NCI-H1436 treated with DMSO at 0.1 percent for 48 hours (cell line): ENCODE measurements around the gene DTHD1.

Experiments used
- DNase-seq: peaks from one replicate; lab custom pipeline; 2025; lab: John Stamatoyannopoulos, UW

Gene DTHD1

DNA sequence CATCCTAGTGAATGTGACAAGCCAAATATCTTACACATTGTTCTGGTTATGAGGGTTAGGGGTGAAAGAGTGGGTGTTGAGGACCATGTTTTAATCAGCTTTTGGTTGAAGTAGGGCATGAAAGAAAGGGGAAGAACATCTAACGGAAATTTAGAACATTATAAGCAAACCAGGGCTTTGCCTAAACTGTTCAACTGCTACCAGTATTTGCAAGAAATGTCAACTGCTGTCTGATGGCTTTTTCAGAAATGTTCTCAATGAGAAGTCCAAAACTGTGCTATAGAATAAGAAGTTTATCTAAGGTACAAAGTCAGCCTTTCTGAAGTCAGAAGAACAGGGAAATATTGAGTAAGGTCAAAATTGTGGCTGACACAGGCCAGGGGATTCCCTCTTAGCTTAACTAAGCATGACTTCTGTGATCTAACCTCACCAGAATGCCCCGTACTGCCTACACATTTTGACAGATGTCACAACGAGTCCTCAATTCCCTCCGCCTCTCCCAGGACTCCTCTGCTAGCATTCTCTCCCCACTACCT lies 67.1 kb downstream of the DTHD1 start:
- DNase-seq, result no peak

DNA sequence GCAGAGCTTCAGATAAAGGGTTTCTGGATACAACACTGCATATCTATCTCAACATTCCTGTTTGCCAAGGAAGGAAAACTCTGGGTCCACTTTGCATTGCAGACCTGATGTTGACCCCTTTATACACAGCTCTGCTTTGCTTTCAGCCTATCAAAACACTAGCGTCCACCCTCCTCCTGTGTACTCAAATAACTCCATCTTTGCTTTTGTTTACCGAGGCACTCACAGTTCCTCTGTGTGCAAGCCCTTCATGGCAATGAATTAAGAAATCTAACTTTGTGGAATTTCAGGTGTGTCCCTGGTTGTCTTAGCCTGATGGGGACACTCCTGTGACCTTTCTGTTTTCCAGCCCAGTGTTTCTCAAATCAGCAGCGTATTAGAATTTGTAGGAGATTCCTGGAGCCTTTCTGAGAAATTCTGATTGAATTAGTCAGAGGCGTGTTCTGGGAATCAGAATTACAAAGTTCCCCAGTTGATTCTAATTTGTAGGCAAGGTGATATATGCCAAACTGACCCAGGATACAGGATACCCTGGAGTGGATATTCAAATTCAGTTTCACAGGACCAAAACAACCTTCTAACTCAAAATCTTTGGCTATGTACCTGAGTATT lies 68.6 kb downstream of the DTHD1 start:
- no peak for DNase-seq

DNA sequence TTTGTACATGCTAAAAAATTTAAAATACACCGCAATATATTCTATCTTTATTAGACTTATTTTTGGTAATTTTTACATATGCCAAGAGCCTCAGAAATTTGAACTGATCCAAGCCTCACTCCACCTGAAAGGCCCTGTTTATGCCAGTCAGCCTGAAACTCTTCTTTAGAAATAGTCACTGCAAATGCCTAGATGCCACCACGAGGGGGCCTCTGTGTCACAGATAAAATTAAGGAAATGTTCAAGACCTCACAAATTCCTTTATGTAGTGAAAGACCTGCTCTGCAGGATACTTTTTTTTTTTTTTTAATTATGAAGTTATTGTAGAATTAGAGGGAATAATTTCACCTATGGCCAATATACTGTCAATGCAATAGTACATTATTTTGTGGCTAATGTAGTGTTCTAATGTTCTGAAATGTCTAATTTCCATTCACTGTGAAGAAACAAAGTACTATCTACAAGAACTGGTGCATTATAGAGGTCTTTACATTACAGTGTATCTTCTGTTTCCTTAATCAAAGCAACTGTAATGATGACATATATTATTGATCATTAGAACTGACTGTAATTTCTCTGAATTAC lies 69.8 kb downstream of the DTHD1 start:
- DNase-seq, result no peak

DNA sequence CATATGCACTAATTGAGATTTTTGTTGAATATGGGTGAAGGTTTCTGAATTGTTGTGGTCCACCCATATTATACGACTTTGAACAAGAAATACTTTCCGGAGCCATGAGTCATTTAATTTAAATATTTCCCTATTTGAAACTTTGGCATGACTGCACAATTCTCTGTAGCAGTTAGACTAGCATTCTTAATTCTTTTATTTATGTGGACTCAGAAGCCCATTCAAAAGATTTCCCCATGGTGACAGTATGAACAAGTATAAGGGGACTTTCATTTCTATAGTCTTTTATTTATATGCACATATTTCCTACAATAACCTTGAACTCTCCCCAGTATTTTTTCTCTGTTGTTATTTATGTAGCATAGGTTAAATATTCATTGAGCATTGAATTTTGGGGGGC lies 72.6 kb downstream of the DTHD1 start:
- DNase-seq, result no peak

DNA sequence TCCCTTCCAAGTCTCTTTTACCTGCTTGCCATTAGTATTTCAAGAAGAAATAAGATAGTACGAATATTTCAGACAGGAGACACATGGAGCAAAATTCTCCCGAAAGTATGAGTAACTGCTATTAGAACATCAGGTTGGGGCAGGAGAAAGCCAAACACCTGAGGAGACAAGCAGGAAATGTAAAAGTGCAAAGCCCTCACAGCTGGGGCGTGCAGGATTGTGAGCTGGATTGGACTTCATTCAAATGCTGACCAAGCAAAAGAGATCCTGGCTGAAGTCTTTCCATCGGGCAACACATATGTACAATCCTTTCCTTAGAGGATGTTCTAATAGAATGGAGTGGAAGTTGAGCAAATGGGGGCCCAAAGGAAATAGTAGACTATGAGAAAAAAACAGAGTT lies 76.8 kb downstream of the DTHD1 start:
- DNase-seq, result no peak

DNA sequence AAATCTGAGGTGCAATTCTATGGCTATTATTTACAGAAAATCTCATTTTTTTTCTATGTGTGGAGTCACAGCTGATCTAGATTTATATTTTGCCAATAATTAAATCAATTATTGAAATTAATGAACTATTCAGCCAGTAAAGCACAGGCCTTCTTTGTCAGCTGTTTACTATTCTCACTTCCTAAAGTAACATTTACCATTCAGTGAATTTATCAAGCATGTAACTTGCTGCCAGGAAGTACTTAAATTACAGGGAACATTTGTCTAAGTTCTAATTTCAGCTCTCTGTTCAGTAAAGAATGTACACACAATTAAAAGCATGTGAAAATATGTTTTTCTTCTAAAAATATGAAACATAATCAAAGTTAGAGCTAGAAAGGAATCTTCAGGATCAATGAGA lies 79.3 kb downstream of the DTHD1 start:
- DNase-seq, result no peak

DNA sequence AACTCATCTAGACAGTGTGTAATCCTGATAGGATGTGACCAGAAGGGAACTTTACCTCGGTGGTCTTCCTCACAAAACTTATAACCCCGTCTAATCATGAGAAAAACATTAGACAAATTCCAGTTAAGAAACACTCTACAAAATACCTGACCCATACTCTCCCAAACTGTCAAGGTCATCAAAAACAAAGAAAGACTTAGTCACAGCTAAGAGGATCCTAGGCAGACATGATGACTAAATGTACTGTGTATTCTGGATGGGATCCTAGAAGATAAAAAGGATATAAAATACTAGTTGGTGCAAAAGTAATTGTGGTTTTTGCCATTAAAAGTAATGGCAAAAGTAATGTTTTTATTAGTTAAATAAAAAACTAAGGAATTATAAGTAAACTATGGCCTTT lies 81.6 kb downstream of the DTHD1 start:
- DNase-seq, result no peak

DNA sequence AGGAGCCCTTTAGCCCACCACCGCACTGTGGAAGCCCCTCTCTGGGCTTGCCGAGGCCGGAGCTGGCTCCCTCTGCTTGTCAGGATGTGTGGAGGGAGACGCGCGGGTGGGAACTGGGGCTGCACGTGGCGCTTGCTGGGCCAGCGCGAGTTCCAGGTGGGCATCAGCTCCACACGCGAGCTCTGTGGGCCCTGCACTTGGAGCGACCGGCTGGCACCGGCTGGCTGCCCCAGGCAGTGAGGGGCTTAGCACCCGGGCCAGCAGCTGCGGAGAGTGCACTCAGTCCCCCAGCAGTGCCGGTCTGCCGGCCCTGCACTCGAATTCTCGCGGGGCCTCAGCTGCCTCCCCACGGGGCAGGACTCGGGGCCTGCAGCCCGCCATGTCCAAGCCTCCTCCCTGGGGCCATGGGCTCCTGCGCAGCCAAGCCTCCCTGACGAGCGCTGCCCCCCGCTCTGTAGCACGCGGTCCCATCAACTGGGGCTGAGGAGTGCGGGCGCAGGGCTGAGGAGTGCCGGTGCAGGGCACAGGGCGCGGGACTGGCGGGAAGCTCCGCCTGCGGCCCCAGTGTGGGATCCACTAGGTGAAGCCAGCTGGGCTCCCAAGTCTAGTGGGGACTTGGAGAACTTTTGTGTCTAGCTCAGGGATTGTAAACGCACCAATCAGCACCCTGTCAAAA lies 93.6 kb downstream of the DTHD1 start:
- DNase-seq, result no peak

DNA sequence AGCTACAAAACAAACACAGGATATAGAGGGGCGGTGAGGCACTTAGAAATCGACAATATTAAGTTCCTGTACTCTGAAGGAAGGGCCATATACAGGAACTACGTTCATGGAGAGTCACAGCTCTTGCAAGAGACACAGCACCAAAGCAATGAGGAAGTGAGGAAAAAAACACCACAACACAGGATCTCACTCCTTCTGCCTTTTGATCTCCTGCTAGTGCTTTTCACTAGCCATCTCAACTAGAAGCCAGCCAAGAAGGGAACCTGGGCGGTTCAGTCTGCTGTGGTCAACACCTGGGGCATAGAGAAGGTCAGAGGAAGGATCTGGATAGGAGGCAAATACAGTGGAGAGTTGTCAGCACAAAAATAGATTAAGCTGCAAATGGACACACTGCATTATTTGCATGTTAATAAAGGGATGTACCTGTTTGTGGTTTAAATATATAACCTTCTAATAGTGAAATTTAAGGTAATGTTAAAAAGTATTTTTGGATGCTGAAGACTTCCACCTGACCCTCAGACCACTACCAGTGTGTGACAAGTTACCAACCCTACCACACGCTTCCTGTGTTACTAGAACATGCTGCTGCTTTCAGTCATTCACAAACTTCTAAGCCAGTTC lies 104.6 kb downstream of the DTHD1 start:
- DNase-seq, result no peak

DNA sequence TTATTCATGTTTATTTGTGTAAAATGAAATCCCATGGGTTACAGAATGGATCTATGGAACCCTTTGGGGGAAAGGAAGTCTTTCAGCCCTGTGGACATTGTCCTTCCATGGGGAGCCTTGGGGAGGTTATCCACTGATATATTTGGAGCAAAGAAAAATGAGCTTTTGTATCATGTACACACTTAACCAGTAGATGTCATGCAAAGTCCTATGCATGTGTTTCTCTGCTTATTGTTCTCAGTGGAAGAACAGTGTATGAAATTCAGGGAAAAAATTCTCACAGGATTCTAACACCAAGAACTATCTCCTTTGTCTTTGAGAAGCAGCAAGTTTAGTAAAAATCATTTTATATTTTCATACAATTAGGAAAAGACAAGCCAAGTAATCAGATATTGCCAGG lies 105.3 kb downstream of the DTHD1 start:
- DNase-seq, result no peak

DNA sequence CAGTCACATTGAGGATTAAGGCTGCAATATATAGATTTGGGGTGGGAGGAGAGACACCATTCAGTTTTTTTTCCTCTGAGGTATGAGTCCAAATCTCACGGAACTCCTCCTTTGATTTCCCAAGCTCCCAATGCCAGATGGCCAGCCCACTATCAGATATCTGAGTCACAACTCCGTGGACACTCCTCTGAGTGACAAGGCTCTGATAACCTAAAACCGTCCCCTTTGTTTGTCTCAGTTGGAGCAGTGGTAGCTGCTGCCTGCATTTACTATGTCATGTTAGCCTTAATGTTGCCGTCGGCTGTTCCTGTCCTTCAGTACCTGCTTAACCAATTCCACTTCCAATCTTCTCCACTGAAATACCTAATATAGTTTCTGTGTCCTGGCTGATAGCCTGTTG lies 107.3 kb downstream of the DTHD1 start:
- no peak for DNase-seq

DNA sequence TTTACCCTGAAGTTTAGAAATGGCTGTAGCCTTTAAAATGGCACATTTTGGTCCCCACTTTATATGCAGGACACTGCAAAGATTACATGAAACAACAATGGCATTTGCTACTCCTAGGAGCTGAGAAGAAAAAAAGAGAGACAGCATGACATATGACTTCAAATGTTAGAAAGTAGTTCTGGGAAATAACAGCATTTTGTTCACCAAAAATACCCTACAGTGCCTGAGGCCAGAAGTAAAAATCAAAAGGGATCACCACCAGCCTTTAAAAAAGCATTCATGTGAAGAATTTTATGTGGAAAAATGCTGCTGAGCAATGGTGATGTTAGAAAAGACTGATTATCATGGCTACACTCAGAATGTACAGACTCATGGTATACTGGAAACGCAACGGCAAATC lies 110.0 kb downstream of the DTHD1 start:
- no peak for DNase-seq

DNA sequence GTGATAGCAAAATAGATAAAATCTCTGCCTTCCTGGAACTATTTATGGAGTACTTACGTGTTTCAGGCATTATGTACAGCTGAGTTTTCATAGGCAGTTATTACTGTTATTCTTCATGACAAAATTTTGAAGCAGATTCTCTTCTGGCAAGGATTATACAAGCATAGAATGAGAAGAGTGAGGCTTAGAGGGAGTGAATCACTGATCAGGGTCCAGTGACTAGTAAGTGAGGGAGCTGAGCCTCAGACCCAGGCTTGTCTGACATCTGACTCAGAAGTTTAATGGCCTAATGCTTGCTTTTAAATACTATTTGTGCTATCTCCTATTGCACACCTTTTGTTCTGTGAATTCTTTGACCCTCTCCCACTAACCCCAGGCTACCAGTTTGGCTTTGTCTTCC lies 110.6 kb downstream of the DTHD1 start:
- no peak for DNase-seq

DNA sequence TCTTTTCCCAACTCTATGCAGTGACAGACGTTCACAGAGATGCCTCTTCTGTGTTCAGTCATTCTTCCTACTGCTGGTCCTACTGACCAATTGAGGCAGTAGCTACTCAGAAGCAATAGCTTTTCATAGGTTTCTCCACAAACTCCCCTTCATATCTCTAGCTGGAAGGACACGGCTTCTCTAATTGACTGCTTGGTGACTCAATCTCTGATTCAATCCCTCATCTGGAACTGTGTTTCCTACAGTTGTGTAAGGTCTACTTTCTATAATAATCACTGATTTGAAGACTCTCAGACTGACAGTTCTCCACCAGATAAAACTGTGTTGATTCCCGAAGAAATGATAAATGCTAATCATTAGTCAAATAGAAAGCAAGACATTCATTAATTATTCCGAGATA lies 111.5 kb downstream of the DTHD1 start:
- no peak for DNase-seq
